Limb (tissue), 2 donors: ENCODE measurements around the gene TXNIP.

Experiments used
- DNase-seq, 2 donors: peaks; one replicate each; pipeline ENCODE4 v3.0.0-alpha.2; 2016; ENCODE audit errors: extremely low spot score in 2 of 2

The TXNIP gene

DNA sequence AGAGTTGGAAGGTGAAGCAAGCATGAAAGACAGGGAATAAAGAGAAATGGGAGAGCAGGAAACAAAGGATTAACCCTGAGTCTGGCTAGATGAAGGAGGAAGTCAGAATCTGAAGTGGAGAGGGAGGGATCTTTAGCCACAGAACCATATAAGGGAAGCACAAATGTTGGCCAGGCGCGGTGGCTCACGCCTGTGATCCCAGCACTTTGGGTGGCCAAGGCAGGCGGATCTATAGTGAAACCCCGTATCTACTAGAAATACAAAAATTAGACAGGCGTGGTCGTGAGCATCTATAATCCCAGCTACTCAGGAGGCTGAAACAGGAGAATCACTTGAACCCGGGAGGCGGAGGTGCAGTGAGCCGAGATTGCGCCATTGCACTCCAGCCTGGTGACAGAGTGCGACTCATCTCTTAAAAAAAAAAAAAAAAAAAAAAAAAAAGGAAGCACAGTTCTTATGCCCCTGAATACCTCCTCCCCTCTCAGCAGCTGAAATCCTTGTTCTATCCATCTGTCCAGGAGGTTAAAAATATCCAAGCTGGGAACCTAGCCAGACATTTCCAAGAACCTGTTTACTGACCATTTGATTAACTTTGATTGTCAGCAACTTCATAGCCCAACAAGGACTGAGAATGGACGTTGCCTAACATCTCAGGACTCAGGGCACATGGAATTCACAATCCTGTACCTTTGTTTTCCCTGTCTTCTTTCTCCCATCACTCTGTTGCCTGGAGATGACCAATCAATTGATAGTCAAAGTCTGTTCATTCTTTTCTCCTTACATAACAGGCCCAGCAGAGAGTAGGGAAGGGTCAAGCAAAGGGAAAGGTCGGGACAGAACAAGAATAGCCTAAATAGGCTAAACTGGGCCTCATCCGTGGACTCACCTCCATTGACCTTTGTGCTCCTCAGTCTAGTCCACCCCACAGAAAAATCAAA lies 10.6 kb downstream of the TXNIP start:
- no peak for DNase-seq

- DNase-seq = no peak
Measured at GRCh38 chr1:145985129-145985501, 11.3 kb downstream of the TXNIP start.

DNA sequence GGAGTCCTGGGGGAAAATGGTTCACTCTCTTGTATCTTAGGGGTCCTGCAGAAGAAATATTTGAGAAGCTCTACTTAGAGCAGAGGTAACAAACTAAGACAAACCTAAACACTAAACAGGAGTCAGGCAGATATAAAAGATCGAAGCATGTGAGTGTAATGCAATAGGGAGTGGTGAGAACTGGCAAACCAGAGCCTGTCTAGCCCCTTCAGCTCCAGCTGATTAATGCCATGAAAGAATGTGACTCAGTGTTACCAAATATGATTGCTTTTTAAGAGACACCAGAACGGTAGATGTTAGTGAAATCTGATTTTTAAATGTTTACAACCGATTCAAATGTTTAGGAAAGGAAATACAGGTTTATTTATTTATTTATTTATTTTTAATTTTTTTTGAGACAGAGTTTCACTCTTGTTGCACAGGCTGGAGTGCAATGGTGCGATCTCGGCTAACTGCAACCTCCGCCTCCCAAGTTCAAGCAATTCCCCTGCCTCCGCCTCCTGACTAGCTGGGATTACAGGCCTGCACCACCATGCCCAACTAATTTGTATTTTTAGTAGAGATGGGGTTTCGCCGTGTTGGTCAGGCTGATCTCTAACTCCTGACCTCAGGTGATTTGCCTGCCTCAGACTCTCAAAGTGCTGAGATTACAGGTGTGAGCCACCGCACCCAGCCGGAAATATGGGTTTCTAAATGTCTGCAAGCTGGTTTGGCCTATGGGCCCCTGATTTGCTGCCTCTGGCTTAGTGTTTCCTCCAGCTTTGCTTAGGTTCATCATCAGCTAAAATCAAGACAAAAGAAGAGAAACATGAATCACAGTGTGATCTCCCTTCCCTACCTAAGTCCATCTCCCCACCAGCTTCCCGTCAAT lies 12.2 kb downstream of the TXNIP start:
- no peak for DNase-seq

- no peak for DNase-seq
Measured at GRCh38 chr1:145983206-145983675, 13.1 kb downstream of the TXNIP start.

DNA sequence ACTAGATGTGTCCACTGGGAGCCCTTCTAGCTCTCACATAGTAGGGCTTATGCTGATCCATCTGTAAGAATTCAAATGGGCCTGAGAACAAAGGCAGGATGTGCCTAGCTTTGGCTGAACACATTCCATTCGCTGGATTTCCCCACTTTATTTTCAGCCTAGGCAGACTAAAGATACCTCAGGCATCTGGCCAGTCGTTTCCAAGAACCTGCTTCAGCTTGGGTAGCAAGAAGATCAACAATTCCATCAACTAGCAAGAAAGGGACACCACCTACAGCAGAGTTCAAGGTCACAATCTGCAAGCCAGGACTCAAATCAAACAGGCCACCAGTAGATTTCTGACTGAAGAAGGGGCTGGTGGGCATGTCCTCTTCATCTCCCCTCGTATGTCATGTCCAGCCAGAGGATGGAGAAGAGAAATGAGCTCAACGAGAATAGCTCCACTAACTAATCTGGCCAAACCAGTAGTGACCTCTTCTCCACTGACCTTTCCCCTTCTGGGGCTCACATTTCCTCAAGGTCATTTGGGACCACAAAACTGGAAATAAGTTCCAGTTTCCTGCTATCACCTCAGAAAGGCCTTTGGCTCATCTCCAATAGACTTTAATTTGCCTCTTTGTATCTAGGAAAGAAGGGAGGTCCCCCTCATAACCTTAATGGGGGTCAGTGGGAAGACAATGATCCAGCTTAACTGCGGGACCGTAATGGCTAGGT lies 14.2 kb downstream of the TXNIP start:
- DNase-seq = no peak

DNA sequence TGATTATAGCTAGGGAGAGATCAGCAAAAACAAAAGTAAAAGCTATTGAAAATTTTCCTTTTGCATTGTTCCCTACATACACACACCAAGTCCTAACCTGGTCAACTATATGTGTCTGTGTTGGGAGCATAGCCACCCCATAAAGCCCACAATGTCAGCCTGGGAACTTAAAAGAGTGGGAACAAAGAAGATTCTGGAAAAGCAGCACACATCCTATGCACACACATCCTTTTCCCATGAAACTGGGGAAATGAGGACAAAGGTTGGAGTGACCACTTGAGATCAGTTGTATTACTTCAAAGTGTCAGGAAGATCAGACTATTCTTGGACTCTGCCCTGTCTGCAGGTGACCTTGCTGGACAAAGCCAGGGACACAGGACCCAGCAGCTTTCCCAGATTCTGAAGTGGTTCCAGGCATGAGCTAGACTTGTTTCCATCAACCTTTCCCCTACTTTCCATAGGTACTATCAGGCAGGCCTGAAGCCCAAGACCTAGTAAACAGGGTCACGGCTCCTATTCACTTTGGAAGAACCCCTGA lies 15.9 kb downstream of the TXNIP start:
- no peak for DNase-seq

- no peak for DNase-seq
Measured at GRCh38 chr1:145979746-145980456, 16.5 kb downstream of the TXNIP start.

GRCh38 chr1:145978854-145979745 lies 17.3 kb downstream of the TXNIP start:
- DNase-seq = peak; percentile 84 to 95

DNA sequence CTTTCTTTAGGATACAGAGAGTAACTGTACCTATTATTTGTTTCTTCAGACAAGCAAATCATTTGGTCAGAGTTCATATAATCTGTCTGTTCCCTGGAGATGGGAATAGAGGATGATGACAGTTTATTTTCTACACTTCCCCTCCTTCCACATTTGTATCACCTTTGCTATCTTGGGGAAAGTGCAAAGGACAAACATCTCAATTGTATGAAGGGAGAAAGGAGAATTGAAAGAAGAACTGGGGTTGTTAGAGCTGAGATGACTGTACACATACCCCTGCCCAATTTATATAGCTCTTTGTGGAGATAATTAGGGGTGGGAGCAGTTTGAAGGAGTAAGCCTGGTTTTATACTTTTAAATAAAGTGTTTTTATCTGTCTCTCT lies 17.9 kb downstream of the TXNIP start:
- DNase-seq = no peak

- peak; percentile 75 to 86 for DNase-seq
Measured at GRCh38 chr1:145977486-145978470, 18.6 kb downstream of the TXNIP start.

DNA sequence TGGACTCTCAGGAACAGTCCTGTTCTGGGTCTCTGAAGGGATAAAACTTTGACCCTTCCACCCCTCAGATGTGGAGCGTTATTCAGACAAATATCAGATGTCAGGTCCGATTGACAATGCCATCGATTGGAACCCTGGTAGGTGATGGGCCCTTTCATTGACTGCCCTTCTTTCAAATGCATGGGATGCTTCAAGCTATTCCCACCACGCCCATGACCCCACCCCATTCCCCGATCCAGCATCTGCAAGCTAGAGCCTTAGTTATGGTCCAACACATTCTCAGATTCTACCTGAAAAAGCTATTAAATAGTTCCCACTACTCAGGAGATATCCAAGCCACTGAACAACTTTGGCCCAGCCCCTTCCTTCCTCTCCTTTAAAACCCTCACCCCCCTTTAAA lies 19.4 kb downstream of the TXNIP start:
- DNase-seq = no peak

DNA sequence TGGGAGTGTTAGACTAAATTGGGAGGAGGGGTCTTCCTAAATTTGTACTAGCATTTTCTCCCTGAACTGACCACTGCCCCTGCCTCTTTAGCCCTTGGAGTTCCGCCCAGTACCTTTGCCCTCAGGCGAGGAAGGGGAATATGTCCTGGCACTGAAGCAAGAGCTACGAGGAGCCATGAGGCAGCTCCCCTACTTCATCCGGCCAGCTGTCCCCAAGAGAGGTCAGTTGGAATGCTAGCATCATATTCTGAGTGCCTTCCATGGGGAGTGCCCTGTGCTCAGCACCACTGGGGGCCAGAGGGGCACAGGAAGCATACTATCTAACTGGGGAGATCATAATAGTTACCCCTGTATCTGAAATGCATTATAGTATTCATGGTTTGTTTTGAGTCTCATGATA lies 21.2 kb downstream of the TXNIP start:
- no peak for DNase-seq

DNA sequence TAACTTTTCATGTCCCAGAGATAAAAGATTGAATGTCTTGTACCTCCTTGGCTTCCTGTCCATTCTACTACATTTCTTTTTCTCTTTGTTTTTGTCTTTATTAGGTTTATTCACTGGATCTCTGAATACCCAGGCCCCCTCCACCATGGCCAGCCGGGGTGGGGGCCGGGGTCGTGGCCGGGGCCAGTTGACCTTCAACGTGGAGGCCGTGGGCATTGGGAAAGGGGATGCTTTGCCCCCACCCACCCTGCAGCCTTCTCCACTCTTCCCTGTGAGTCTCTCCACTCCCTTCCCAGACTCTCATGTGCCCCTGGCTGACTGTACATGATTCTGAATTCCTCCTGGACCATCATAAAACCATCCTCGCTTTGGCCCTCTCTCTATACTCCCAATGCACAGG lies 21.7 kb downstream of the TXNIP start:
- DNase-seq = no peak

DNA sequence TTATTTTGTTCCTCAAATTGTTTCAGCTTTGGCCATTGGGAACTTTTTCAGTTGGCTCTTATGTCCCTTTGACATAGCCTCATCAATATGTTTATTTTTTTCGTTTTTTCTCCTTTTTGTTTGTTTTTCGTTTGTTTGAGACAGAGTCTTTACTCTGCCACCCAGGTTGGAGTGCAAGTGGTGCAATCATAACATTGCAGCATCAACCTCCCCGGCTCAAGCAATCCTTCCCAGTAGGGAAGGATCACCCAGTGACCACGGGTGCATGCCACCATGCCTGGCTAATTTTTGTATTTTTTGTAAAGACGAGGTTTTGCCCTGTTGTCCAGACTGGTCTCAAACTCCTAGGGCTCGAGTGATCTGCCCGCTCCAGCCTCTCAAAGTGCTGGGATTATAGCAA lies 23.8 kb downstream of the TXNIP start:
- no peak for DNase-seq

DNA sequence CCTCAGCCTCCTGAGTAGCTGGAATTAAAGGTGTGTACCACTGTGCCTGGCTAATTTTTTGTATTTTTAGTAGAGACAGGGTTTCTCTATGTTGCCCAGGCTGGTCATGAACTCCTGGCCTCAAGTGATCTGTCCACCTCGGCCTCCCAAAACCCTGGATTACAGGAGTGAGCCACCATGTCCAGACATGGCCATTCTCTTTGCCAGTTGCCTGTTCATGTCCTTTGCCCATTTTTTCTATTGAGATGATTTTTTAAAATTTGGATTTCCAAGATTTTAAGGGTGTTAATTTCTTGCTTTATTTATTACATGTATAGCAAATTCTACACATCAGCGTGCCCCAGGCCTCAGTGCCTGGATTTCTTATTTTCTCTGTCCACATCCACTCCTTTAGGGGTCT lies 29.1 kb downstream of the TXNIP start:
- DNase-seq = no peak

DNA sequence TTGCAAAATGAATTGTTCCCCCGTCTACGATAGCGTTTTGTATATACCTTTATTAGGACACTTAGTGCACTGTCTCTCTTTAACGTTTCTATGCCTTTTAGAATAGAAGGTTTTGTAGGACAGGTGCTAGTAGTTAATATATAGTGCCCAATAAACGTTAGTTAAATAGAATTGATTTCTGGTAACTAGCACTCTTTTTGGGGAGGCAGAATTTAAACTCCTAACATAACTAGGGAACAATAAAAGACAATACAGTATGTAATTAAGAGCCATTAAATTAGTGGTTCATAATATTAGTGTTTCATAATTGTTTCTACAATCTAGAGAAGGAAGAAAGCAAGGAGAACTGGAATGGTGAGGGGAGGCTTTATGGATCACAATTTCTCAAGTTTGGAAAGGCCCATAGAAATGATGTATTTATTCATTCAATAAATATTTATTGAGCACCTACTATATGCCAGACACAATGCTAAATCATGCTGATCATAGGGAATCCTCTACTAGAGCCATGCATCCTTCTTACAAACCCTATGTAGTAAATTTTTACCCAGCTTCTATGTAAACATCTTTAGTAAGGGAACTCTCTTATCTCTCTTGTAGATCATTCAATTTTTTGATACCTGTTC lies 31.1 kb downstream of the TXNIP start:
- DNase-seq = no peak

DNA sequence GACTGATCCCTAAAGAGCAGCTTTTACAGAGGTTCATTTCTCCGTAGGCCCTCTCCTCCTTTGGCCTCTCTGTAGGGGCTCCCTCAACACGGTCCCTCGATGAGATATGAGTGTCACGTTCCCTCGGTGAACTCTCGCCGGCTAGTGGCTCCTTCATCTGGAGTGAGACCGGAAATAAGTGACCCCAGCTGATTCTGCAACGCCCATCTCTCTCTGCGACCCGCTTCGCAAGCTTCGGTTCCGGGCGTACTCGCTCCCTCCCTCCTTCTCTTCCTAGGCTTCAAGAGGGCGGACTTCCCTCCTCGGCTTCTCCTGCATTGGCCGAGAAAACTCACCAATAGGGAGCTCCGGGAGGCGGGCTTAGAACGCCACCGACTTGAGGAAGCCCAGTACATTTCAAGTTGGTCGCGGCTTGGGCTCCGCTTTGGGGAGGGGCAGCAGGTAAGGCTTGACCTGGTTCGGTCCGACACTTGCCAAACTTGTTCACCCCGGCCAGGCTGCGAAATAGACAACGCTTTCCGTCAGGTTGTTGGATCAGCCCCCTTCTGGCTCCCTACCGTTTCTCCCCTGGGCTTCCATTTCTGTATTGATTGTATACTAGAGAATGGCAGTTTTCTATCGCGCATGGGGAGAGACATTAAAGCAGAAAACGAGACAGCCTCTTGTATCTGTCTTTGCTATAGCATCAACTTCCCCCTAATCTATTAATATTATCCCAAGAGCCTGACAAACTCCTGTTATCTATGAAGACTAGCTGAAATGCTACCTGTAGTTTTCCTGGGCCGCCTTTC lies 31.9 kb downstream of the TXNIP start, which contains the start of the genes ANKRD34A and POLR3GL:
Gene ANKRD34A, minus strand, starts transcription at position 248 of the 791 bp plus-strand sequence. CDS start 2,816 bp downstream, outside the sequence.
Gene POLR3GL, plus strand, starts transcription at position 363 of the 791 bp plus-strand sequence. CDS start 10,176 bp downstream, outside the sequence.
- DNase-seq = peak; percentile 92 to 93
